Activated CD8-positive, alpha-beta memory T cell treated with anti-CD3 and anti-CD28 coated beads for 4 hours (primary cell): ENCODE measurements around the gene DAPK2.

ENCODE experiments used
- DNase-seq, 2 donors: peaks; one replicate each; pipeline ENCODE4 v3.0.0-alpha.2; 2020; ENCODE audit warnings: low read depth in 2 of 2

The DAPK2 gene

DNA sequence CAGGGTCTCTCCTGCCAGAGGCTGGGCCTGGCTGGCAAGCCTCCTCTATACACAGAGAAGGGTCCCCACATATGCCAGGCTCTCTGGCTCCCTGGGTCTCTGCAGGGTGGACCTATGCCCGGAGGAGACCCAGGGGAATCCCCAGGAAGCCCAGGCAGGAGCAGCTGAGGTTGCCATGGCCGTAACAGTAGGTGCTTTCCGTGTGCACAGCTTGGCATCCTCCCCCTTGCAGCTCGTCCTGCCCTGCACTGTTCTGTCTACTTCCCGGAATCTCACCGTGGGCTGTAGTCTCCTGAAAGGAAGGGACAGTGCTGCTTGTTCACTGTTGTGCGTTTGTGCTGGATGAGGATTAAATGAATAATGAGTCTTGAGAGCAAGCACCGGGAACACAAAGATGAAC is 47.8 kb downstream of the DAPK2 start:
- no peak for DNase-seq

- DNase-seq: no peak
Observed at GRCh38 chr15:63997715-63998442, 48.4 kb downstream of the DAPK2 start.

- no peak for DNase-seq
Observed at GRCh38 chr15:63996794-63997357, 49.4 kb downstream of the DAPK2 start.

DNA sequence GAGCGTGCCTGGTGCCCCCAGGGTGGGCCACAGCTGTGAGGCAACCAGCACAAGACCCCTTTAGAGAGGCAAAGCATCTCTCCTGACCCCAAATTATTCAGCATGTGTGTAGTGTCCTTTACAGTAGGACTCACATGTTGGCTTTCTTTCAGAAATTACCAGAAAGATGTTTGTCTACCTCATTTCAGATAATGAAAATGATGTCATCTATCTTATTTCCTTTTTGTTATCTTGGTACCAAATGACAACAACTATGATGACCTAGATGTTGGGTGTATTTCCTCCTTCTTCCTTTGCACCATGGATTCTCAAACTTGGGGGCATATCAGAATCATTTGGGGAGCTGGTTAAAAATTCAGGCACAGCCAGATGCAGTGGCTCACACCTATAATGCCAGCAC is 50.5 kb downstream of the DAPK2 start:
- DNase-seq: no peak

DNA sequence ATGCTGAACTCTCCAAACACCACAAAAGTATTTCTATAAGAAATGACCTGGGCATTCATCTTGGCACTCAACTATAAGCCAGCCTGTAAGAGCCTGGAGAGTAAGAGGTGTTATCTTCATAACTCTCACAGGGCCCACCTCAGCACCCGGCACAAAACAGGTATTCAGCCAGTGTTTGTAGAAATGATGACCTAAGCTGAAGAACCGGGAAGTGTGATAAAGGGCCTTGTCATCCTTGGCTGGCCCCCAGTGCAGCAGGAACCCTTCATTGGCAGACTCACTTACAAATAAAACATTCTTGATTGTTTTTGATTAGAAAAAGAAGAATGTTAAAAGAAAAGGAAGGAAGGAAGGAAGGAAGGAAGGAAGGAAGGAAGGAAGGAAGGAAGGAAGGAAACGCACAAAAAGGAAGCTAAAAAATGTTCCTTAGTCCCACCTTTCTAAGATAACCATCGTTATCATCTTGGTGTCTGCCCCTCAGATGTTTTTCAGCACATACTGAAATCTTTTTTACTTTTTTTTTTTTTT is 52.1 kb downstream of the DAPK2 start:
- DNase-seq: no peak

DNA sequence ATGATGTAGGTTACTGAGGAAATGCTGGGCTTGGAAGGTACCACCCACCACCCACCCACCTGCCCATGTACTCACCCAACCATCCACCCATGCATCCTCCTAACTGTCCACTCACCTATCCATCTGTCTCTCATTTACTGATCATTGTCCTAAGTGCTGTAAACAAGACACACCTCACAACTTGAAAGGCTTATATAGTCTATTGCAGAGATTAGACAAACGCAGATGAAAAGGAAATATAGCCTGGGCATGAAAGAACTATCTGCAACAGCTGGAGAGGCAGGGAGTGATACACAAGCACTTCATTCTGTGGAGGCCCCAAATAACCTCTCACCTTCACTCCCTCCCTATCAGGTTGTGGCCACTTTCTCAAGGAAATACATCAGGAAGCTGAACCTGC is 54.0 kb downstream of the DAPK2 start:
- no peak for DNase-seq

DNA sequence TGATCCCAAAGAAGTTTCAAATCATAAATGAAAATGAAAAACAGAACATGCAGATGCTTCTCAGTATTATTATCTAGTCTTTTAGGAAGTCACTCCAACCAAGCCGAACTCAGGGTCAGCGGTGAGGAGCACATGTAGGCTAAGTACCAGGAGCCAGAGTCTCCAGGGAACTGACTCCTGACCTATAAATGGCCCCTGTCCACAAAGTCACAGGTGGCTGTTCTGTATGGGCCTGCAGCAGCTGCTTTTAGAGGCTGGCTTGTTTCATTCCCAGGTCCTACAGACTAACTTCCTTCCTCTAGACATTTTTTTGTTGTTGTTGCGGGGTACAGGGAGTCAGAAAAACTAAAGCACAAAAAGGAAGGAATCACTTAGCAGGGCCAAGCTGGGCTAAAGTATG is 54.6 kb downstream of the DAPK2 start:
- no peak for DNase-seq

- no peak for DNase-seq
Observed at GRCh38 chr15:63990454-63990853, 55.8 kb downstream of the DAPK2 start.

DNA sequence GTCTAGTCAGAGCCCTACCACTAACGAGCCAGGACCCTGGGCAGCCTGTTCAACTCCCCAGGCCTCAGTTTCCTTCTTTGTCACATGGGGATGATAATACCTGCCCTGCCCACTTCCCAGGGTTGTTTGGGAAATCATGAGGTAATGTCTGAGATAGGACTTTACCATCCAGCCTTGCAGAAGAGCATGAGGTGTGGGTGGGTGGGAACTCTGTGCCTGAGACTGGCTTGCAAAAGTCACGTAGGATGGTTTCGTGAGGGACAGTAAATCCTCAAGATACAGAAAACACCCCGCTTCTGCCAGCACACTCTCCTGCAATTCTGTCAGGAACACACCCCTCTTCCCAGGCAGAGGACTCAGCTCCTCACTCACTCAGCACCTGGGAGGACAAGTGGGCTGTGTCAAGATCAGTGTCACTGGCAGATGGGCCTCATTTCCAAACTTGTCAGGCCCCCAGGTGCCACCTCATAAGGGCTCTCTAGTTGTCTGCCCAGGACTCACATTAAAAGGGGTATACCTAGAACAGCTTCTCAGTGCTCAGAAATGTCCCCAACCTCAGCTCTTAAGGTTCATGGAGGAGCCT is 58.4 kb downstream of the DAPK2 start:
- DNase-seq: no peak

DNA sequence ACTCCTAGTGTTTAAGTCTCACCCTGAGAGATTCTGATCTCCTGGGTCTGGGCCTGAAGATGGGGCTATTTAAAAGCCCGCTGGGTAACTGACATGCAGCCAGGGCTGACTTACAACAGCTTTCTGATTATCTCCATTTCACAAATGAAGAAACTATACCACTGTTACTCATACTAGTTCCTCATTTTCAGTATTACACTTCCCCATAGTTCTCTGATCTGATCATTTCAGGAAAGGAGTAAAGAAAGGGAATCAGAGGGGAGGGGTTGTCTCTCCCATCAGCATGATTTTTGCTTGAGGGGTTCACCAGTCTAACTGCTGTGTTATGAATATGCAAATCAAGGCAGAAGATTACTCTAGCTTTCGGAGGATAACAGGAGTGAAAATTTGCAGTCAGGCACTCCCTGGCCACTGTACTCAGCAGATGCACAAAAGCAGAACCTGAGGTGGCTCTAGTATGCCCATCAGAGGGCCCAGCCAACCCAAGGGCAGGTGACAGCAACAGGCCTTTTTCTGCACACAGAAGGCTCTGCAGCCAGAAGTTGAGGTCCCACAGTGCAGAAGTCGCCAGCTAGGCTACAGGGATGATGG is 59.4 kb downstream of the DAPK2 start:
- no peak for DNase-seq

- DNase-seq: no peak
Observed at GRCh38 chr15:63986185-63986680, 60.1 kb downstream of the DAPK2 start.

DNA sequence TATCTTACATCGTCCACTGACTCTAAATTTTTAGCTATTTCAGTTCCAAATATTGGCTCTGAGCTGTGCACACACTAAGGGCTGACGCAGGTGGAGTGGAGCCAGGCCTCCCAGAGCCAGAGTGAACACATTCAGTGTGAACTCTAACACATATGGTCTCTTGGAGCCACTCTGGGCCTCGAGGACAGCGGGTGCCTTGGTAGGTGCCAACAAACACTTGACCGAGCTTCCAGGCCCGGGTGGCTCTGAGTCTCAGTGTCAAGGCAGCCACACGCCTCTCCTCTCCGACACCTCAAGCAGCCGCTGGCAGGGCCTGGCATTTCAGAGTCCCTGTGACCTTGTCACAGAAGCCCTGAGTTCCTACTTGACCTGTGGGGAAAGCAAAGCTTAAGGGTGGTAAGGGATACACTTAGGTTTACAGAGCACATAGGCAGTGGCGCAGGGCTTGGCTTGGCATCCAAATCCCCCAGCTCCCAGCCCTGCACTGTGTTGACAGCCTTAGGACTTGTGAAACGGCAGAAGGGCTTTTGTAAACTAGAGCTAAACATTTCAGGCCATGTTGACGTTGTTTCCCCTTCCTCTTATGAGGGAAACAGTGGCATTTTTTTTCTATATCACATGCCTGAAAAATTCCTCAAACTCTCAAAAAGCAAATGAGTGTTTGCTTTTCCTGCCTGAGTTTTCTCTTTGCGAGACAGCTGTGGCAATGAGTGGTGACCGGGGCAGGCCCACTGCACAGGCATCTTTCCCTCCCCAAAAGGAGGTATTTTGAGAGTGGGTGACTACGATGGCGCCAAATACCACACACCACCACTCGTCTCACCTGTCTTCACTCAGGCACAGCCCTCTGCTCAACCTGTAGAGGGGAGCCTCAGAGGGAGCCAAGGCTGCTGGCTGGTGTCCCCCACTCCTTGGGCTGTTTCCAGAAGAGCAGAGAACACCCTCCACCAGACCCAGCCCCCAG is 60.8 kb downstream of the DAPK2 start:
- no peak for DNase-seq

GRCh38 chr15:63984331-63984730 is 62.0 kb downstream of the DAPK2 start:
- no peak for DNase-seq

- DNase-seq: no peak
Observed at GRCh38 chr15:63983061-63983711, 63.1 kb downstream of the DAPK2 start.

GRCh38 chr15:63982381-63982854 is 63.9 kb downstream of the DAPK2 start:
- DNase-seq: no peak

- DNase-seq: no peak
Observed at GRCh38 chr15:63981596-63982320, 64.5 kb downstream of the DAPK2 start.

DNA sequence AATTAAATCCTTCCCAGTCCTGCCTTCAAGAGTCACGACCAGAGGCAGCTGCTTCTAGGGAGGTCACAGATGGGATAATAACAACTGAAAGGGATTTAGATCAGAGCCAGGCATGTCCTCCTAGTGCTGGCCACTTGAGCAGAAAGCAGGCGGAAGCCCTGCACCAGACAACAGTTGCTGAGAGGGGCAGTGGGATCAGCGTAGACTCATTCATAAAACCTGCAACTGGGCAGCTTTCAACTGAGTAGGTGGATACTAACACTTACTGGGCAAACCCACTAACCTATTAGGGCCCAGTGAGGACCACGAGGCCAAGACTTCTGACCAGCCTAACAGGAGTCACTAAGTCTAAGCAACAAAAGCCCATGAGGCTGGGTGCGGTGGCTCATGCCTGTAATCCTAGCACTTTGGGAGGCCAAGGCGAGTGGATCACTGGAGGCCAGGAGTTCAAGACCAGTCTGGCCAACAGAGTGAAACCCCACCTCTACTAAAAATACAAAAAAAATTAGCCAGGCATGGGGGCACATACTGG is 67.0 kb downstream of the DAPK2 start:
- DNase-seq: no peak

- DNase-seq: no peak
Observed at GRCh38 chr15:63978511-63979261, 67.6 kb downstream of the DAPK2 start.

DNA sequence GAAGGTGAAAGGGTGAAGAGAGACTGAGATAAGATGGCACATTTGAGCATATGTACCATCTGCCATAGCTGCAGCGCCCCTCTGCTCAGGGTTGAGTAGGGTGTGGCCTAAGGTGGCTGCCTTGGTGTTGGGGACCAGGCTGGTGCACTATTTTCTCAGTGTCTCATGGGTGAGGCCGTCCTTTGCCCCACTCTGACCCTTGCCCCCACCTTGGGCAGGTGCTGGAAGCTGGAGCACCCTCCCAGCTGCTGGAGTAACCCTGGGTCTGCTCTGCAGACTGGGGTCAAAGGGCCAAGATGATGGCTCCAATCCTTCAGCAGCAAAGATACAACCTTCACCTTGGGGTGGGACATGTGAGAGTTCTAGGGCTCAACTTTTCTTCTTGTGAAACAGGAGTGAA is 69.2 kb downstream of the DAPK2 start:
- DNase-seq: no peak
